Naive B cell (primary cell): Measurements from ENCODE around the gene LDHD. TPM values are rescaled to one million over a fixed set of nuclear protein-coding genes. Genes with fewer than 3 reads are reported as not detected.
A peak's percentile ranks its signal among the peaks of the same experiment; 100 is the strongest.

Source experiments
- ATAC-seq, 2 donors: fragments of 150-1000 bp; cut with Tn5 transposase; 2 replicates each; pipeline ENCODE4 v1.10.0; 2021; ENCODE audit warnings: low read depth in 2 of 2, mild to moderate bottlenecking in 2 of 2, moderate library complexity in 2 of 2
- DNase-seq: peaks from one replicate; pipeline ENCODE4 v3.0.0; 2022
- H3K27ac Mint-ChIP-seq, 6 donors: one replicate each; pipeline ENCODE4 v1.8.0; 2020 to 2022; ENCODE audit warnings: mild to moderate bottlenecking in 6 of 6, mixed read lengths in 6 of 6, moderate library complexity in 5 of 6, inconsistent platforms in 2 of 6
- H3K27me3 Mint-ChIP-seq, 3 donors: one replicate each; pipeline ENCODE4 v1.8.0; 2021 to 2022; ENCODE audit warnings: mixed read lengths in 3 of 3, mild to moderate bottlenecking in 1 of 3
- H3K36me3 Mint-ChIP-seq, 2 donors: one replicate each; pipeline ENCODE4 v1.8.0; 2020 to 2022; ENCODE audit warnings: mixed read lengths in 2 of 2, inconsistent platforms in 1 of 2, mild to moderate bottlenecking in 1 of 2
- H3K4me1 Mint-ChIP-seq, 3 donors: one replicate each; pipeline ENCODE4 v1.8.0; 2020 to 2022; ENCODE audit warnings: mixed read lengths in 3 of 3, inconsistent platforms in 1 of 3, mild to moderate bottlenecking in 1 of 3, moderate library complexity in 1 of 3
- H3K4me3 Mint-ChIP-seq, 8 donors: one replicate each; pipeline ENCODE4 v1.8.0; 2020 to 2022; ENCODE audit warnings: mild to moderate bottlenecking in 8 of 8, mixed read lengths in 8 of 8, moderate library complexity in 8 of 8, inconsistent platforms in 2 of 8
- H3K9me3 Mint-ChIP-seq, 7 donors: one replicate each; pipeline ENCODE4 v1.8.0; 2020 to 2022; ENCODE audit warnings: mixed read lengths in 7 of 7, mild to moderate bottlenecking in 5 of 7, inconsistent platforms in 2 of 7, moderate library complexity in 1 of 7
- polyA plus RNA-seq, 6 donors: library from polyadenylated mRNA; unstranded; fragments of 300-500 nt; fragmentation: Illumina TruSeq; gene quantifications; one replicate each; pipeline ENCODE4 v1.2.3, GENCODE V29; 2021; ENCODE audit warnings: low read depth in 6 of 6

LDHD gene
- polyA plus RNA-seq, 6 donors from 2014 or later: not detected

DNA sequence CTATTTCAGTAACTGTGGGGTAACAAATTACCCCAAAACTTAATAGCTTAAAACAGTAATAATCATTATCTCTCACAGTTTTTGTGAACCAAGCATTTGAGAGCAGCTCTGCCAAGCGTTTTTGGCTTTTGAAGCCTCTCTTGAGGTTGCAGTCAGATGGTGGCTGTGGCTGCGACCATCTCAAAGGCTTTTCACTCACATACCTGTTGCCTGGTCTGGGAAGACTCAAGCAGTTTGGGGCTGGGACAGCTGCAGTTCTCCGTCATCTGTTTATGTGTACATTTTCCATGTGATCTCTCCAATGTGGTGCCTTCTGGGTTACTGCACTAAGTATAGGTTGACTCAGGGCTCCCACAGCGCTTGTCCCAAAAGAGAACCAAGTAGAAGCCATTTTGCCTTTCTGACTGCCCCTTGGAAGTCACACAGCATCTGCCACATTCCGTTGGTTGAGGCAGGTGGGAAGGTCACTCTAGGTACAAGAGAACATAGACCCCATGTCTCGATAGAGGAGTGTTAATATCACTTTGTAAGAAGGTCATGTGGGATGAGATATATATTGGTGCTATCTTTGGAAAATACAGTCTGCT lies 49.6 kb downstream of the LDHD start:
- DNase-seq (no peak), ATAC-seq (no peak)
- Mint-ChIP-seq H3K36me3 (no peaks in the 10 kb centered on the region), H3K27me3 (peaks cover 46 to 79% (median 71%) of the 10 kb centered on the region in 3 donors), H3K27ac (no peak overlapping the region), H3K4me3 (no peak overlapping the region), H3K9me3 (peaks cover 0 to 2% (median 0%) of the 10 kb centered on the region in 7 donors), H3K4me1 (peaks cover 4 to 22% (median 14%) of the 10 kb centered on the region in 3 donors)

DNA sequence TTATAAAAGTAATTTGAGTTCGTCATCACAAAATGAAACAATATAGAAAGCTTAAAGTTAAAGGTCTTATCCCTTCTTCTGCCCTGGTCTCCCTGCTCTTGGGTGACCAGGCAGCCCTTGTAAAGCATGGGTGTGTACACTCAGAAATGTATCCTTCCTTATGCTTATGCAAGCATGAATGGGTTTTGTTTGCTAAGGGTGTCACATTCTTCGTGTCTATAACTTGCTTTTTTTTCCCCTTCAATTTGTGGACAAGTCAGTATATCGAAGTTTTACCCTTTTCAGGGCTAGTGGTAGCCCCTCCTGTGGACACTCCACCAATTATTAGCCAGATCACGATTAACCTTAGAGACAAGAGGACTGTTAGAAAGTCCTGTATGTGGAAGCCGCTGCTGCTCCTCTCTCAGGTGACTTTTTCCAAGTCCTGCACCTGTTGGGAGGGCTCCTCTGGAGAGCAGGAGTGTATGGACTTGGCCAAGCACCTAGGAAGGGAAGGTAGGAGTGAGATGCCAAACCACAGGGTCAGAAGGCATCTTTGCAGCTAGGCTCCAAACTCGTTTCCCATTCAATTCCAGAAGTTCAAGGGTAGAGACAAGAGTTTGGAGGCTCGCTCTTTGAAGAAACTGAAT lies 50.9 kb downstream of the LDHD start:
- Mint-ChIP-seq H3K27me3 (peaks cover 51 to 82% (median 78%) of the 10 kb centered on the region in 3 donors), H3K9me3 (peaks cover 0 to 2% (median 0%) of the 10 kb centered on the region in 7 donors), H3K4me3 (peak overlapping the region in 2 of 8 donors; percentile 4 to 48), H3K27ac (no peak overlapping the region), H3K36me3 (no peaks in the 10 kb centered on the region), H3K4me1 (peaks cover 4 to 22% (median 14%) of the 10 kb centered on the region in 3 donors)
- DNase-seq: no peak
- ATAC-seq: no peak

DNA sequence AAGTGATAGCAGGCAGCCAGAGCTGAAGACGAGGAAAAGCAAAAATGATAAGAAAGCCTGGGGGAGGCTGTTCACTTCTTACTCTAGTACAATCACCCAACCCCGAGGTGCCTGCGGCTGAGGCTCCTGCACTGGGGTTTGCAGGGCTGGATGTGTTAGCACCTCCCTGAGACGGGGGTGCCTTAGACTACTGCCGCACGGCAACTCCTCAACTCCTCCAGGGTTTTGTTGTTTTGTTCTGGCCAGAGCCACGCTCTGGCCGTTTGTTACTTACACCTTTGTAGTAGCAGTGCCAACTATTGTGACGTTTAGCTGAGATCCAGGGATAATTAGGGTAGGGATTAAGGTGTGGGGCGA lies 51.5 kb downstream of the LDHD start:
- ATAC-seq (peak in 1 of 2 donors; percentile 41), DNase-seq (no peak)
- Mint-ChIP-seq H3K27ac (no peak overlapping the region), H3K4me3 (peak overlapping the region in 4 of 8 donors; percentile 18 to 48 (median 33)), H3K36me3 (no peaks in the 10 kb centered on the region), H3K4me1 (peaks cover 4 to 22% (median 14%) of the 10 kb centered on the region in 3 donors), H3K9me3 (peaks cover 0 to 2% (median 0%) of the 10 kb centered on the region in 7 donors), H3K27me3 (peaks cover 46 to 77% (median 73%) of the 10 kb centered on the region in 3 donors)

- Mint-ChIP-seq H3K27me3 (peaks cover 40 to 76% (median 67%) of the 10 kb centered on the region in 3 donors), H3K27ac (no peak overlapping the region), H3K4me1 (peaks cover 4 to 22% (median 14%) of the 10 kb centered on the region in 3 donors), H3K4me3 (peak overlapping the region in 5 of 8 donors; percentile 1 to 69 (median 18)), H3K36me3 (no peaks in the 10 kb centered on the region), H3K9me3 (peaks cover 0 to 2% (median 0%) of the 10 kb centered on the region in 7 donors)
- ATAC-seq (peak in 1 of 2 donors; percentile 41), DNase-seq (no peak)
These were observed 52.0 kb downstream of the LDHD start for GRCh38 chr16:75064403-75065148.

GRCh38 chr16:75063549-75064088 lies 53.0 kb downstream of the LDHD start:
- Mint-ChIP-seq H3K27me3 (peaks cover 36 to 71% (median 62%) of the 10 kb centered on the region in 3 donors), H3K27ac (no peak overlapping the region), H3K4me1 (peaks cover 4 to 22% (median 14%) of the 10 kb centered on the region in 3 donors), H3K36me3 (no peaks in the 10 kb centered on the region), H3K9me3 (peaks cover 0 to 2% (median 0%) of the 10 kb centered on the region in 7 donors), H3K4me3 (no peak overlapping the region)
- ATAC-seq: no peak
- no peak for DNase-seq

DNA sequence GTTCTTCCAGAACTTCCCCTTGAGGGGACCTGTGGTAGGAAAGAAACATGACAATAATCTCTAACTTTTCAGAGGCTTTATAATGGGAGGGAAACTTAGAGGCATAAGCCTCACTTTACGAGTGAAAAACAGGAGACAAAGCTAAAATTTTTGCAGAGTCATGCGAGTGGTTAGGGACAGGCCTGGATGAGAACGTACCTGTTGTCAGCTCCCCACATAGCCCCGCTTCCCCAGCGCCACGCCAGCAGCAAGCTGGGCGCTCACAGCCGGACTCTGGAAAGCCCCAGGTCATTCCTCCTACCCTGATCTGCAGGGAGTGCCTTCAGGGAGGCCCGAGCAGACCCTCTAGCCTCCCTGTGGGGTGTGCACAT lies 53.6 kb downstream of the LDHD start:
- H3K9me3 Mint-ChIP-seq: peaks cover 0 to 2% (median 0%) of the 10 kb centered on the region in 7 donors
- no peak overlapping the region for H3K27ac Mint-ChIP-seq
- ATAC-seq (no peak), DNase-seq (no peak)
- H3K4me1 Mint-ChIP-seq: peaks cover 4 to 22% (median 14%) of the 10 kb centered on the region in 3 donors
- H3K27me3 Mint-ChIP-seq: peaks cover 36 to 70% (median 61%) of the 10 kb centered on the region in 3 donors
- H3K4me3 Mint-ChIP-seq: peak overlapping the region in 1 of 8 donors; percentile 6
- H3K36me3 Mint-ChIP-seq: no peaks in the 10 kb centered on the region

DNA sequence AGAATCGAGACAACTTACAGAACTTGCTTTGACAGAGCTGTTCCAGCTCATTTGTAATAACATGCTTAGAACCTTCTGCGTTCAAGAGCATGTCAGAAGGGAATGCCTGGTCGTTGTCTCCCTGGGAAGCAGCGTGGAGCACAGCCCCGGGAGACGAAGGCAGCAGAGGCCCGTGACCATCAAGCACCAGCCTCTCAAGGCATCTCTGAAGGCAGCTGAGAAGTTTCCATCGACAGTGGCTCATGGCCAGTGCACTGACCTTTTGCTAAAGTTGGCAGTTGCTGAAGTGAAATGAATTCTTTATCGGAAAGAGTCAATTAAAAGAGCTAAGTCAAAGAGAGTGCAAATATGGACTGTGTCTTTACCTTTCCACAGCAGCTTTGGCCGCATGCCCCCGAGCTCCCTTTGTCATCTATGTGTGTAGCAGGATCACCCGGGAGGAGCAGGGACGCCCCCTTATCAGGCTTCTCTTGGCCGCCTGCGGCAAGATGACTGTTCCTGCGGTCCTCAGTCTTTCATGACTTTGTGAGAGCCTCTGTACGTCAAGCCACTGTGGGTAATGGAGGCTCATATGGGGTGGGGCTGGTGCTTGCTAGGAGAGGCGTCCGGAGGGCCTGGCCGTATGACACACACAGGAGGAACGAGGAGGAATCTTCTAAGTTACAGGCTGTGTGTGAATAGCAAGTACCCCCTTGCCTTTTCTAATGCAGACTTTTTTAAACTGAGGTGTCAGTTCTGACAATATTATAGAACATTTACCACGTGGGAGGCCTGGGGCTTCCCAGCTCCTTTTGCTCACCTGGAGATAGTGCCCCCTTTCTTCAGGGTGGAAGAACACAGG lies 54.2 kb downstream of the LDHD start:
- Mint-ChIP-seq H3K27me3 (peaks cover 36 to 66% (median 58%) of the 10 kb centered on the region in 3 donors), H3K4me1 (peaks cover 4 to 22% (median 14%) of the 10 kb centered on the region in 3 donors), H3K27ac (no peak overlapping the region), H3K36me3 (no peaks in the 10 kb centered on the region), H3K9me3 (peaks cover 0 to 2% (median 0%) of the 10 kb centered on the region in 7 donors), H3K4me3 (no peak overlapping the region)
- no peak for DNase-seq
- ATAC-seq: no peak

Other genes starting within 250 kb of the LDHD start
- gene WDR59, start 131.7 kb downstream of the LDHD start, polyA plus RNA-seq: 10 to 100 TPM in 5 of 6 donors, 1 to 10 TPM in 1; 9.9 to 13.2 (median 12.3) TPM
- 1 to 10 TPM in 1 of 6 donors, not detected in 5; 1.1 TPM for gene ZNRF1, start 117.8 kb downstream of the LDHD start, polyA plus RNA-seq
- 10 to 100 TPM in 3 of 6 donors, 1 to 10 TPM in 3; 6.5 to 19.3 (median 10.0) TPM for gene ZFP1, start 31.7 kb upstream of the LDHD start, polyA plus RNA-seq
- not detected for gene CTRB2, start 90.4 kb upstream of the LDHD start, polyA plus RNA-seq
- not detected for gene CTRB1, start 102.2 kb upstream of the LDHD start, polyA plus RNA-seq
- not detected for gene BCAR1, start 134.8 kb upstream of the LDHD start, polyA plus RNA-seq